ENCODE data around the gene GNAT2.

The GNAT2 gene

GRCh38 chr1:109556563-109556962, 62.9 kb downstream of the GNAT2 start:
- no peak for TF ChIP-seq CTCF (IDR thresholded peaks at IDR 0.05; ENCODE audit: extremely low read depth, insufficient read depth, missing control alignments)
- DNase-seq (ENCODE audit: low spot score) = no peak
- in situ Hi-C loops (cut with MboI; ENCODE audit: low pct_unique_long_range_greater_than_20kb, low sequenced_read_pairs, unreplicated experiment) = no loop called here
